ENCODE results near the gene AQP6.

The AQP6 gene

DNA sequence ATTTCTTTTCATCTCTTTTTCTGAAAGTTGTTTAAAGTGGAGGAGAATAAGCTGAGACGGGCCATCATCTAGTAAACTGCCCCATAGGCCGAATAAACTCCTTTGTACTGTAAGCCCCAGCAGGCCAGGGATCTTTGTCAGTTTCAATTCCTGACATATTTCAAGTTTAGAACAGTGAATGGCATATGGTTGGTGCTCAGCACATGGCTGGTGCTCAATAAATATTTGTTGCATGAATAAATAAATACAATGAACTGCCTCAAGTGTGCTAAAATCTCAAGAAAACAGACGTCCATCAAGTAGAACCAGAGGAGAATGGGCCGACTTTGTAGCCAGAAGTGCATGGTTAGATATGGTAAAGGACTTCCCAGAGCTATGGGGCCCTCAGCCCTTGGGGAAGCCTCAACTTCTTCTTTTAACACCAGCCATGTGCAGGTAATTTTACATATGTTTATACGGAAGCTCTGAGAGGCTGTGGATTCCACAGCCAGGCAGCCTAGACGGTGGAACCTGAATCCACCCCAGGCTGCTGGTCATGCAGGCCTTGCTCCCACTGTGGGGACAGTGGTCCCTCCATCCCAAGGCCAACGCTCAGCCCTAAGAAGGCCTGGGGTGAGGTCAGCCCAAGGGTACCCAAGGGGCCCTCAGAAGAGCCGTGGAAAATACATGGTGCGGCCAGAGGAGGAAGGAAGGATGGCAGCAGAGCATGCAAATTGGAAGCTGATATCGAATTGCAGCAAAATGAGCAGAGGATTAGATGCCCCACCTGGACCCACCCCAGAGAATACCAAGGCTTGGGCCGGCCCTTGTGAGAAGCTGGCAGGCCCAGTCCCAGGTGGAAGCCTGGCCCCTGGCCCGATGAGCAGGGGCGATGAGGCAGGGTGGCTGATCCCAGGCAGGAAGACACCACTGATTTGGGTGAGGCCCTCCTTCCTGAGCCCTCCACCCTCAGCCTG lies 30.9 kb upstream of the AQP6 start:
- Histone ChIP-seq H4K5ac (ENCODE audit: low read length) (no peak overlapping the region), H3K79me1 (ENCODE audit: low read length) (no peaks in the 10 kb centered on the region), H3K9ac (ENCODE audit: low read length) (no peak overlapping the region), H3K4me3 (ENCODE audit: low read length) (no peak overlapping the region), H3K36me3 (ENCODE audit: control insufficient read depth, insufficient read depth, low read length) (no peaks in the 10 kb centered on the region), H3K79me2 (ENCODE audit: control insufficient read depth, insufficient read depth, low read length) (no peaks in the 10 kb centered on the region), H3K56ac (ENCODE audit: low read length) (no peak overlapping the region), H2BK15ac (replicated peaks; ENCODE audit: low read depth) (no peak overlapping the region), H3K4ac (ENCODE audit: low read depth, low read length) (no peak overlapping the region), H3K27ac (ENCODE audit: low read depth, low read length) (no peak overlapping the region), H2BK120ac (ENCODE audit: low read depth, low read length) (no peak overlapping the region), H4K8ac (ENCODE audit: low read depth, low read length) (no peak overlapping the region), H3K18ac (ENCODE audit: low read length) (no peak overlapping the region), H3K4me2 (ENCODE audit: low read length) (no peak overlapping the region), H3K27me3 (ENCODE audit: insufficient read depth, low read length, poor library complexity) (no peaks in the 10 kb centered on the region), H2BK5ac (ENCODE audit: low read length) (no peak overlapping the region), H3K4me1 (ENCODE audit: control insufficient read depth, low read depth, low read length) (no peaks in the 10 kb centered on the region), H3K23ac (ENCODE audit: low read length) (no peak overlapping the region), H2AK5ac (ENCODE audit: low read length) (no peak overlapping the region)
- WGBS (ENCODE audit: extremely low coverage, insufficient coverage, low lambda C conversion rate), result no CpG with 5 or more reads among the region's 13 CpGs
- DNase-seq, result no peak

DNA sequence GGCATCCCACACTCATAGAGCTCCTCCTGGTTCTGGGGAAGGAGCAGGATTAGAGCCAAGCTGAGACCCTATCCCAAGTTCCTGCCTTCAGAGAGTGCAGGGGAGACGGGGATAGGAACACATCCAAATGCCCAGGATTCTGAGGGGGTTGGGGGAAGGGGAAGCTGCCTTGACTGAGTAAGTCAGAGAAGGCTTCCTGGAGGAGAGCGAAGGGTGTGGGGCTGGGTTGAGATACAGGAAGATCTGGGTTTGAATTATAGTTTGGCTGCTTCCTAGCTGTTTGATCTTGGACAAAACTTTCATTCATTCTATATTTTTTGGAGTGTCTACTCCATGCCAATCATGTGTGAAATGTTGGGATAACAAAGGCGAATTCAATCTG lies 30.2 kb upstream of the AQP6 start:
- Histone ChIP-seq H3K36me3 (ENCODE audit: control insufficient read depth, insufficient read depth, low read length) (no peaks in the 10 kb centered on the region), H2BK15ac (replicated peaks; ENCODE audit: low read depth) (no peak overlapping the region), H3K9ac (ENCODE audit: low read length) (no peak overlapping the region), H3K23ac (ENCODE audit: low read length) (no peak overlapping the region), H3K4me1 (ENCODE audit: control insufficient read depth, low read depth, low read length) (no peaks in the 10 kb centered on the region), H4K5ac (ENCODE audit: low read length) (no peak overlapping the region), H2AK5ac (ENCODE audit: low read length) (no peak overlapping the region), H3K27me3 (ENCODE audit: insufficient read depth, low read length, poor library complexity) (no peaks in the 10 kb centered on the region), H3K27ac (ENCODE audit: low read depth, low read length) (no peak overlapping the region), H4K8ac (ENCODE audit: low read depth, low read length) (no peak overlapping the region), H3K4me3 (ENCODE audit: low read length) (no peak overlapping the region), H3K4ac (ENCODE audit: low read depth, low read length) (no peak overlapping the region), H3K79me1 (ENCODE audit: low read length) (no peaks in the 10 kb centered on the region), H3K18ac (ENCODE audit: low read length) (no peak overlapping the region), H3K79me2 (ENCODE audit: control insufficient read depth, insufficient read depth, low read length) (no peaks in the 10 kb centered on the region), H3K4me2 (ENCODE audit: low read length) (no peak overlapping the region), H2BK5ac (ENCODE audit: low read length) (no peak overlapping the region), H3K56ac (ENCODE audit: low read length) (no peak overlapping the region), H2BK120ac (ENCODE audit: low read depth, low read length) (no peak overlapping the region)
- no CpG with 5 or more reads among the region's 3 CpGs for WGBS (ENCODE audit: extremely low coverage, insufficient coverage, low lambda C conversion rate)
- DNase-seq, result no peak

DNA sequence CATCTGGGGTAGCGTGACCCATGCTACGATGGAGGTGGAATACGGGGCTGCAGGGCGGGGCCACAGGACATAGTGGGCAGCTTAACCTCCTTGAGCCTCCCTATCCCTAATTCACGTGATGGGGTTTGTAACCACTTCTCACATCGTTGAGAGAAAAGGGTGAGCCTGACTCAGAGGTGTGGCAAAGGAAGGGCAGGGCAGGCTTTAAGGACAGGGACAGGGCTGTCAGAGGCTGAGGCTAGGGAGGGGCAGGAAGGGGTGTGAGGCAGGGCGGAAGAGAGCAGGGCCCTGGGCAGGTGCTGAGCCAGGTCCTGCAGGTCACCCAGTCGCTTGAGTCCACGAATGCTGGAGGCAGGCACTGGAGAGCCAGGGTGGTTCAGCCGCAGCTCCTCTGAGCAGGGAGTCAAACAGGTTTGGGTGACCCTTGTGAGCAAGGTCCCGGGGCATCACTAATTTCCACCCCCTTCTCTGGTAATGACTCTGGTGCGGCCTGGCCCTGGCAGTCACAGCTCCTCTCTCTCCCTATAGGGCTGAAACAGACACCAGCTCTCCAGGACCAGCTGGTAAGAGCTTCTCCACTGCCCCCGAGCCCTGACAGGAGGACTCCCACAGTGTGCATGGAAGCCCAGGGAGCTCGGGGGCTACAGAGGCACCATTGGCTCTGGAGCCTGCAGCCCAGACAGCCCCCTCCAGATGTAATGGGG lies 29.7 kb upstream of the AQP6 start:
- no peak overlapping the region for H3K4me2 ChIP-seq (ENCODE audit: low read length)
- H2BK120ac ChIP-seq (ENCODE audit: low read depth, low read length), result no peak overlapping the region
- no CpG with 5 or more reads among the region's 14 CpGs for WGBS (ENCODE audit: extremely low coverage, insufficient coverage, low lambda C conversion rate)
- no peak overlapping the region for H3K56ac ChIP-seq (ENCODE audit: low read length)
- no peak overlapping the region for H3K27ac ChIP-seq (ENCODE audit: low read depth, low read length)
- H3K36me3 ChIP-seq (ENCODE audit: control insufficient read depth, insufficient read depth, low read length), result no peaks in the 10 kb centered on the region
- no peaks in the 10 kb centered on the region for H3K79me1 ChIP-seq (ENCODE audit: low read length)
- no peak overlapping the region for H3K18ac ChIP-seq (ENCODE audit: low read length)
- H2AK5ac ChIP-seq (ENCODE audit: low read length), result no peak overlapping the region
- H3K9ac ChIP-seq (ENCODE audit: low read length), result no peak overlapping the region
- no peaks in the 10 kb centered on the region for H3K79me2 ChIP-seq (ENCODE audit: control insufficient read depth, insufficient read depth, low read length)
- no peak overlapping the region for H3K4ac ChIP-seq (ENCODE audit: low read depth, low read length)
- H2BK15ac ChIP-seq (replicated peaks; ENCODE audit: low read depth), result no peak overlapping the region
- H3K4me1 ChIP-seq (ENCODE audit: control insufficient read depth, low read depth, low read length), result no peaks in the 10 kb centered on the region
- no peak overlapping the region for H3K4me3 ChIP-seq (ENCODE audit: low read length)
- H3K23ac ChIP-seq (ENCODE audit: low read length), result no peak overlapping the region
- no peak overlapping the region for H2BK5ac ChIP-seq (ENCODE audit: low read length)
- no peak overlapping the region for H4K5ac ChIP-seq (ENCODE audit: low read length)
- H4K8ac ChIP-seq (ENCODE audit: low read depth, low read length), result no peak overlapping the region
- no peak for DNase-seq
- H3K27me3 ChIP-seq (ENCODE audit: insufficient read depth, low read length, poor library complexity), result no peaks in the 10 kb centered on the region

GRCh38 chr12:49943625-49943960 lies 29.2 kb upstream of the AQP6 start:
- Histone ChIP-seq H2BK5ac (ENCODE audit: low read length) (no peak overlapping the region), H3K27me3 (ENCODE audit: insufficient read depth, low read length, poor library complexity) (no peaks in the 10 kb centered on the region), H3K36me3 (ENCODE audit: control insufficient read depth, insufficient read depth, low read length) (no peaks in the 10 kb centered on the region), H4K5ac (ENCODE audit: low read length) (no peak overlapping the region), H3K4me2 (ENCODE audit: low read length) (no peak overlapping the region), H3K4ac (ENCODE audit: low read depth, low read length) (no peak overlapping the region), H2BK15ac (replicated peaks; ENCODE audit: low read depth) (no peak overlapping the region), H3K79me1 (ENCODE audit: low read length) (no peaks in the 10 kb centered on the region), H3K9ac (ENCODE audit: low read length) (no peak overlapping the region), H3K18ac (ENCODE audit: low read length) (no peak overlapping the region), H4K8ac (ENCODE audit: low read depth, low read length) (no peak overlapping the region), H3K4me3 (ENCODE audit: low read length) (no peak overlapping the region), H3K23ac (ENCODE audit: low read length) (no peak overlapping the region), H3K56ac (ENCODE audit: low read length) (no peak overlapping the region), H2BK120ac (ENCODE audit: low read depth, low read length) (no peak overlapping the region), H3K27ac (ENCODE audit: low read depth, low read length) (no peak overlapping the region), H3K4me1 (ENCODE audit: control insufficient read depth, low read depth, low read length) (no peaks in the 10 kb centered on the region), H2AK5ac (ENCODE audit: low read length) (no peak overlapping the region), H3K79me2 (ENCODE audit: control insufficient read depth, insufficient read depth, low read length) (no peaks in the 10 kb centered on the region)
- DNase-seq, result no peak
- no CpG with 5 or more reads among the region's 1 CpG for WGBS (ENCODE audit: extremely low coverage, insufficient coverage, low lambda C conversion rate)

DNA sequence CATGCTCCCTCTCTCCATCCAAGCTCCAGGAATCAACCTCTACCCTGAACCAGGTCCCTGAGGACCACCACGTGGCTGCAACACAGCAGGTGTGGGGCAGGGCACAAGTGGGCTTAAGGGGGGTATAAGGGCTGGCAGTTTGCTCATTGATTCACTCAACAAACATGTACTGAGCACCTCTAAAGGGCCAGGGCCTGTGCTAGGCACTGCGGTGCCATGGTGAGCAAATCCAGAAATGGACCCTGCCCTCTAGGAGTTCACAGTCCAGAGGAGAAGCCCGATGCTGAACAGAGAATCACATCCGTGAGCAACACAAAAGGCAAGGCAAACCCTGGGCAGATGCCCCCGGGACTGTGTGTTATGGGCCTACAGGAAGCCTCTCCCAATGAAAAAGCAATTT lies 28.7 kb upstream of the AQP6 start:
- no peak overlapping the region for H3K18ac ChIP-seq (ENCODE audit: low read length)
- no peak overlapping the region for H4K8ac ChIP-seq (ENCODE audit: low read depth, low read length)
- H2BK5ac ChIP-seq (ENCODE audit: low read length), result no peak overlapping the region
- H3K4me3 ChIP-seq (ENCODE audit: low read length), result no peak overlapping the region
- no peak overlapping the region for H2BK120ac ChIP-seq (ENCODE audit: low read depth, low read length)
- no peak overlapping the region for H3K23ac ChIP-seq (ENCODE audit: low read length)
- no peaks in the 10 kb centered on the region for H3K27me3 ChIP-seq (ENCODE audit: insufficient read depth, low read length, poor library complexity)
- no peak overlapping the region for H3K56ac ChIP-seq (ENCODE audit: low read length)
- no peak overlapping the region for H2BK15ac ChIP-seq (replicated peaks; ENCODE audit: low read depth)
- DNase-seq, result no peak
- no peak overlapping the region for H4K5ac ChIP-seq (ENCODE audit: low read length)
- WGBS (ENCODE audit: extremely low coverage, insufficient coverage, low lambda C conversion rate), result no CpG with 5 or more reads among the region's 5 CpGs
- no peak overlapping the region for H3K4ac ChIP-seq (ENCODE audit: low read depth, low read length)
- no peaks in the 10 kb centered on the region for H3K79me1 ChIP-seq (ENCODE audit: low read length)
- H3K36me3 ChIP-seq (ENCODE audit: control insufficient read depth, insufficient read depth, low read length), result no peaks in the 10 kb centered on the region
- no peaks in the 10 kb centered on the region for H3K79me2 ChIP-seq (ENCODE audit: control insufficient read depth, insufficient read depth, low read length)
- no peak overlapping the region for H3K4me2 ChIP-seq (ENCODE audit: low read length)
- H2AK5ac ChIP-seq (ENCODE audit: low read length), result no peak overlapping the region
- H3K9ac ChIP-seq (ENCODE audit: low read length), result no peak overlapping the region
- H3K27ac ChIP-seq (ENCODE audit: low read depth, low read length), result no peak overlapping the region
- no peaks in the 10 kb centered on the region for H3K4me1 ChIP-seq (ENCODE audit: control insufficient read depth, low read depth, low read length)
